ENCODE data around the gene CERKL.
"Not testable (repeated sequence)": the region's sequence is repeated elsewhere in the genome, so short reads cannot be mapped to it uniquely, and the experiment has no call there.

Gene CERKL, protein sequence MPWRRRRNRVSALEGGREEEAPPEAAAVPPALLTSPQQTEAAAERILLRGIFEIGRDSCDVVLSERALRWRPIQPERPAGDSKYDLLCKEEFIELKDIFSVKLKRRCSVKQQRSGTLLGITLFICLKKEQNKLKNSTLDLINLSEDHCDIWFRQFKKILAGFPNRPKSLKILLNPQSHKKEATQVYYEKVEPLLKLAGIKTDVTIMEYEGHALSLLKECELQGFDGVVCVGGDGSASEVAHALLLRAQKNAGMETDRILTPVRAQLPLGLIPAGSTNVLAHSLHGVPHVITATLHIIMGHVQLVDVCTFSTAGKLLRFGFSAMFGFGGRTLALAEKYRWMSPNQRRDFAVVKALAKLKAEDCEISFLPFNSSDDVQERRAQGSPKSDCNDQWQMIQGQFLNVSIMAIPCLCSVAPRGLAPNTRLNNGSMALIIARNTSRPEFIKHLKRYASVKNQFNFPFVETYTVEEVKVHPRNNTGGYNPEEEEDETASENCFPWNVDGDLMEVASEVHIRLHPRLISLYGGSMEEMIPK

DNA sequence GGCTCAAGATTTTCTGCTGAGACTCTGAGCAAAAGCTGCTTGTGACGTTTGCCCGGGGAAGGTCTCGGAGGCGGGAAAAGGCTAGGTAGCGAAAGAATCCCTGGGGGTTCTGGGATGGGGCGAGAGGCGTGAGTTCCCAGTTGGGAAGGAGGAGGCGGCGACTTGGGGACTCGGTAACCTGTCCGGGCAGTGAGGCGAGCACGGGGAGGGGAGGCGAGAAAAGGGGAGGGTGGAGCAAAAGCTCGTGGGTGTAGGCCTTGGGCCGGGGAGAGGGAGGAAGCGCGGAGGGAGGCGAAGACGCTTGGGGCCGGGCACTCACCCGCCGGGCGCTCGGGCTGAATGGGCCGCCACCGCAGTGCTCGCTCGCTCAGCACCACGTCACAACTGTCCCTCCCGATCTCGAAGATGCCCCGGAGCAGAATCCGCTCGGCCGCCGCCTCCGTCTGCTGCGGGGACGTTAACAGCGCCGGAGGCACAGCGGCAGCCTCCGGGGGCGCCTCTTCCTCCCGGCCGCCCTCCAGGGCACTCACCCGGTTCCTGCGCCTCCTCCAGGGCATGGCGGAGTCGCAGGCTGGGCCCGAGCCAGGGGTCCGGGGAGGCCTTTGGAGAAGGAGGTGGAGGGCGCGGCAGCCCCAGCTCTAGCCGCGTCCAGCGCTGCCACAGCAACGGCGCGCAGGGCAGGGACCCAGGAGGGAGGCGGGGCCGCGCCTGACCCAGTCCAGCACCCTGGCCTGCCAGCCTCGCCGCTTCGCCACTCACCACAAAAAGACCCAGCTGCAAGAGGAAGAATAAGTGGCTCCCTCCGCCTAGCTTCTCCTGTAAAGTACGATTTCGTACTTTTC lies at the start of gene CERKL:
Gene CERKL, minus strand, starts transcription at position 656 of the 842 bp plus-strand sequence. Its CDS starts 99 bp downstream, at position 557.
- no peak for DNase-seq (ENCODE audit: low spot score)

DNA sequence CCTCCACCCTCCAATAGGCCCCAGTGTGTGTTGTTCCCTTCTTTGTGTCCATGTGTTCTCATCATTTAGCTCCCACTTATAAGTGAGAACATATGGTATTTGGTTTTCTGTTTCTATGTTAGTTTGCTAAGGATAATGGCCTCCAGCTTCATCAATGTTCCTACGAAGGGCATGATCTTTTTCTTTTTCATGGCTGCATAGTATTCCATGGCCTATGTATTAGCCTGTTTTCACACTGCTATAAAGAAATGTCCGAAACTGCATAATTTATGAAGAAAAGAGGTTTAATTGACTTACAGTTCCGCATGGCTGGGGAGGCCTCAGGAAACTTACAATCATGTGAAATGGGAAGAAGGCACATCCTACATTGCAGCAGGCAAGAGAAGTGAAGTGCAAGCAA lies 45.6 kb upstream of the CERKL start:
- not testable (repeated sequence) for DNase-seq (ENCODE audit: low spot score)

DNA sequence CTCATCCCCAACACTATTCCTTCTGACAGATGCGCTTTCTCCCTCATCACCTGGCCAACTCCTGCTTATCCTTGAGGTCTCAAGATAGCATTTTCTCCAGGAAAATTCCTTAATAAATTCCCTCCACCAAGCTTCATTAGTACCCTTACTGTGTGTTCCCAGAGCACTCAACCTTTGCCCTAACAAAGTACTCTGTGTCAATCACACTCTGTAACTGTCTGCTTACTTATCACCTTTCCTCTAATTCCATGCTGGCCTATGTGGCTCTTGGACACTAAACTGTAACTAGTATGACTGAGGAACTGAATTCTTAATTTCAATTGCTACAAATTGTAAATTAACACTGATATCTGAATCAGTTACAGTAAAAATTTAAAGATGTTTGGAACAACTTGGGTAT lies 41.3 kb upstream of the CERKL start:
- DNase-seq (ENCODE audit: low spot score), result no peak

DNA sequence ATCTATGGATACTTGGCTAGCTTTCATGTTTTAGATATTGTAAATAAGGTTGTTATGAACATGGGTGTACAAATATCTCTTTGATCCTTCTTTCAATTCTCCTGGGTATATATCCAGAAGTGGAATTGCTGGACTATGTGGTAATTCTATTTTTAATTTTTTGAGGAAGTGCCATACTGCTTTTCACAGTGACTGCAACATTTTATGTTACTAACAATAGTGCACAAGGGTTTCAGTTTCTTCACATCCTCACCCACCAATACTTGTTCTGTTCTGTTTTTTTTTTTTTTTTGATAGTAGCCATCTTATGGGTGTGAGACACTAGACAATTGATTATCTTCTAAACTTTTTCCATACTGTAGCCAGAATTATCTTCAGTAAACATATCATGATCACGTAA lies 40.7 kb upstream of the CERKL start:
- DNase-seq (ENCODE audit: low spot score), result no peak

DNA sequence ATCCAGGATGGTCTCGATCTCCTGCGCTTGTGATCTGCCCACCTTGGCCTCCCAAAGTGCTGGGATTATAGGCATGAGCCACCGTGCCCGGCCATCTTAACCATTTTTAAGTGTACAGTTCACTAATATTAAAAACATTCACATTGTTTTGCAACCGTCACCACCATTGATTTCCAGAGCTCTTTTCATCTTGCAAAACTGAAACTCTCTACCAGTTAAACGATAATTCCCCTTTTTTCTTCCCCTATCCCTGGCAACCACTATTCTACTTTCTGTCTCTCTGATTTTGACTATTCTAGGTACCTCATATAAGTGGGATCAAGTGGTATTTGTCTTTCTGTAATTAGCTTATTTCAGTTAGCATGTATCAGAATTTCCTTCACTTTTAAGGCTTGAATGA lies 40.2 kb upstream of the CERKL start:
- no peak for DNase-seq (ENCODE audit: low spot score)

DNA sequence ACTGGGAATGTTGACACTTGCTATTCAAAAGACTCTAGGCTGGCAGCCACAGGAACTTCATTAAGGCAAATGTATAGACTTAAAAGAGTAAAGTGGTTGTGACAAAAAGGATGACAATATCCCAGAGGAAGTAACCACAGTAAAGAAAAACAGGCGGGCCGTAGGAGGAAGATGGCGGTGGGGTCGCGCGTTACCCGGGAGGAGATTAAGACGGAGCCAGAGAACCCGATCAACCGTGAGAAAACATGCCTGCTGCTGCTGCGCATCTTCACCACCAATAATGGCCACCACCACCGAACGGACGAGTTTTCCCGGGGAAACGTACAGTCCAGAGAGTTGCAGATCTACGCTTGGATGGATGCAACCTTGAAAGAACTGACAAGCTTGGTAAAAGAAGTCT lies 37.4 kb upstream of the CERKL start:
- DNase-seq (ENCODE audit: low spot score), result no peak

DNA sequence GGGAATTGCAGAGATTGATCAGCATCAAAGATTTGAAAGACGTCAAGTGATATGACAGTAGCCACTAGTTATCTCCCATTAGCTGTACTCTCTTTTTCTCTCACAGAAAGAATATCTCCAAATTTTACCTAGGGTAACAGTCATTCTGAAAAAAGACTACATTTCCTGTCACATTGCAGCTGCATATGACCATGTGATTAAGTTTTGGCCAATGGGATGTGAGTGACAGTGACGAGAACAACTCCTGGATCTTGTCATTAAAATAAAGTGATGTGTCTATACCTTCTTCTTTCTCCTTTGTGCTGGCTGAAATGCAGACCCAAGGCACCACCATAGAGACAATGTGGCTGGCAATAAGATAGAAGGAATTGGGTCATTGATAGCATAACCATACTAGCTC lies 34.0 kb upstream of the CERKL start:
- DNase-seq (ENCODE audit: low spot score), result no peak

DNA sequence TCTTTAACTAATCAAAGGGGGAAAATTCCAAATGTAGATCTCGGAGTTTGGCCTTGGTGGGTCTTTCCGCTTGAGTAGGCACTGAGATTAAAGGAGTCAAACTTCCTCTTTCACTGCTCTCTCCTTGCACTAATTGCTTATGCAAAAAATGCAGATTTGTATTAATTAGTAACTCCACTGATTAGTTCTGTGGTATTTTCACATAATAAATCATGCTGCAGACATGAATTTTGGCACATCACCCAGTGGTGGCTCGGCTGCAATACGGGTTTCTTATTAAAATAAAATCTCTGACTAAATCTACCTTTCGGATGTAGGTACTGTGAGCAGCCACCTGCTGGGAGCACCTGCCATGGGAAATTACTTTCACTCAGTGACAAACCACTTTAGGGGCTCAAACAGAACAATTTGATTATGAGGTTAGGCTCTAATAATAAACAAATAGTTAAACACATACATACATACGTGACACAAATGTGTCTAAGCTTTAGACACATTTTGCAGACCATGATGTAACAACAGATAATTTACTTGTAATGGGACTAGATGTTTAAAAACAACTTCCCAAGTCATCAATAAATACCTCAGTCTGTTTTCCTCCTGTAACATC lies 29.8 kb upstream of the CERKL start:
- no peak for DNase-seq (ENCODE audit: low spot score)

DNA sequence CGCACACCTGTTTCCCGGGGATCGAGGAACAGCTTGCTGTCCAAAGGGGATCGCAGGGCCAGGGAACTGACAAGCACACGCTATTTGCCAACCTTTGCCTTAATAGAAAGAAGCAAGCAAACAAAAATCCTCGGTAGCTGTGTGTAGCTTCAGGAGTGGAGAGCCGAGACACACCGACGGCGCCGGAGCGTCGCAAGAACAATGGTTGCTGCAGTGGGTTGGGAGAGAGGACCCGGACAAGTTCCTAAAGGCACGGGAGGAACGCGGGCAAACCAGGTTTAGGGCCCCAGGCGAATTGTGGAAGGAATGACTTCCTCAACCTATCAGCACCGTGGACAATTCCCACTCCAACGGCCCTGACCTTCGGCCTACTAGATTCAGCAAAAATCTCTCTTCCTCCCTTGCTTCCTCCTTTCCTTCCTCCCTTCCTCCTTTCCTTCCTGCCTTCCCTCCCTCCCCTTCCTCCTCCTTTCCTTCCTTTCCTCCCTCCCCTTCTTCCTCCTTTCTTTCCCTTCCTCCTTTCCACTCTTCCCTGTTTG lies 28.3 kb upstream of the CERKL start:
- DNase-seq (ENCODE audit: low spot score), result no peak

DNA sequence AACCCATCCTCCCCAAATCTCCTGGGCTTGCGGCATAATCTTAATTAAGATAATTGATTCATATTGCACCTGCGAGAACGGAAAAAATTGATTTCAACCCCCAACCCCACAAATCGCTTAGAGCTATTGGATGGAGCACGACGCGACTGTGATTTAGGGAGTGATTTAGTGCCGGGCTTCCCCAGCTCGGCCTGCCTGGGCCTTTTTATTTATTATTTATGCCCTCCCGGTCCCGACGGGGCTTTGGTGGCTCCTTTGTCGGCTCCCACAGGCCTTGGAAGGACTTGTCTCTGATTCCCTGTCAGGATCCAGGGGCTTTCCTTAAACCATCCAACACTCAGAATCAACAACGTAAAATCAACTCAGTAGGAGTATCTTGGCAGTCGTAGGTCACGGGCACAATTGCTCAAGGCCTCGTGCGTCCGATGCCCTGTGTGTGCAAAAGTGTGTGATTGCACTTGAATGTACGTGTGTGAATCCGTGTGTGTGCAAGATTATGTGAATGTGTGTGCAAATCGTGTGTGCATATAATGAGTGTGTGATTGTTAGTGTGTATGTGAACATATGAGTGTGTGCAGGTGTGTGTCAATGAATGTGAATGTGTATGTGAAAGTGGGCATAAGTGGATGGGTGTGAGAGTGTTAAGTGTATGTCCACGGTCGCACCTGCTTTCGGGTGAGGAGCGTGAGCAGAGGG lies 27.7 kb upstream of the CERKL start:
- DNase-seq (ENCODE audit: low spot score), result no peak

DNA sequence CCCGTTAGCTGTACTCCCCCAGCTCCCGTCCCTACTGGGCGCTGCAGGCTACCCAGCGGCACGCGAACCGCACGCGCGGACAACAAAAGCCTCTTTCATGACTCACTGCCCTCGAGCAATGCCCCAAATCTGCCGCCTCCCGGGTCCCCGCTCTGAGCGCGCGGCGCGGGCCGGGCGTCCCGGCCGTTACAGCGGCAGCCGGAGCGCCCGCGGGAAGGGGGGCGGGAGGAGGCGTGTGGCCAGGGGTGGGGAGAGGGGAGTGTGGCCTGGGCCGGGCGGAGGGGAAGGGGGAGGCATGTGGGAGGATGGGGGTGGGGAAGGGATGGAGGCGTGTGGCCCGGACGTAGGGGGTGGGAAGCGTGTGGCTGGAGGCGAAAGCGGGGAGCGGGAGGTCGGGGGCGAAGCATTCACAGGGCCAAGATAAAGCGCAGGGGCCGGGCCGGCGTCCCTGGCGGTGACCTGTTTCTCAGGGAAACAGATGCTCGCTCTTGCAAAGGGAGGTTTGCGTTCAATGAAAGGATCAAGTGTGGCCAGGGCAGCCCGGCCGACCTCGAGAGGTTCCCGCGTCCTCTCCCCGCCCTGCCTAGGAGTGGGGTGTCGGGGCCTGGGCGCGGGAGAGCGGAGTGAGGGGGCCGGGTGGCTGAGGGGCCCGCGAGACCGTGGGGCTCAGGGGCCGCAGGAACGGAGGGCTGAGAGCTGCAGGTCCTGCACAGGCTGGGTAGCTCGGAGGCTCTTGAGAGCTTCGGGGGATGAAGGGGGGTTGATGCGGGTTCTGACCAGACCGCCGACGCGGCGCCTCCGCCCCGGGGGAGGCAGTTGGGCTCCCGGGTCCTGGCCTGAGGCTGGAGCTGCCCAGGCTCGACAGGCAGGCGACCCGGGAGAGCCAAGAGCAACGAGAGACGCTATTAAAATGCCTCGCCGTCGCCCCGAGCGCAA lies 26.9 kb upstream of the CERKL start:
- DNase-seq (ENCODE audit: low spot score), result no peak

DNA sequence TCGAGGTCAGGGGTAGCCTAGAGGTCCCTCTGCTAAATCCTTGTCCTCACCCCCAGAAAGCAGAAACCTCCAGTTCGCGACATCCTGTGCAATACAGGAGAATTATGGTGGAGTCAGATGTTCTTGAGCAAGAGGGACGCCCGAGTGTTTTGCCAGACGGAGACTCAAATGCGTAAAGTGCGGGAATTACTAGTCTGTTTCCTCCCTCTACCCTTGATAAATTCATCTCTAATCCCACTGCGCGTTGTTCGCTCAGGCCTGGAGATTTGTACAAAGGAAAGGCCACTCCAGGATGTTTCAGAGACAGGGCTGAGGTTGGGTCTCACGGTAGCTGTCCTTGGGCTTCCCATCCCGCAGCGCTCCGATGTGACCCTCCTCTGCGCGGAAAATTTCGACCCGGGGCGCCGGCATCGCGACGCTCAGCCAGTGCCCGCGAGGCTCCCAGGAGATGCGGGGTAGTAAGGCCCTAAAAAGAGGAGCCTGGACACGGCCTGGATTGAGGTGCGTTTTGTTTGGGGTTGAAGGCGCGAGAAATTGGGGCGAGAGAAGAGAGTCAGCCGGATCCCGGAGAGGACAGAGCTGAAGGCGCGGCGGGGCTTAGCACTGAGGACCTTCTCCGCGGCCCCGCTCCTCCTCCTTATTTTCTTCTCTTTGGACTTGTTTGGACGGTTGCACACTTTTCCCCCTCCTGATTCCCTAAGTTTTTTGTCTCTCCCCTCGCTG lies 26.1 kb upstream of the CERKL start:
- no peak for DNase-seq (ENCODE audit: low spot score)

DNA sequence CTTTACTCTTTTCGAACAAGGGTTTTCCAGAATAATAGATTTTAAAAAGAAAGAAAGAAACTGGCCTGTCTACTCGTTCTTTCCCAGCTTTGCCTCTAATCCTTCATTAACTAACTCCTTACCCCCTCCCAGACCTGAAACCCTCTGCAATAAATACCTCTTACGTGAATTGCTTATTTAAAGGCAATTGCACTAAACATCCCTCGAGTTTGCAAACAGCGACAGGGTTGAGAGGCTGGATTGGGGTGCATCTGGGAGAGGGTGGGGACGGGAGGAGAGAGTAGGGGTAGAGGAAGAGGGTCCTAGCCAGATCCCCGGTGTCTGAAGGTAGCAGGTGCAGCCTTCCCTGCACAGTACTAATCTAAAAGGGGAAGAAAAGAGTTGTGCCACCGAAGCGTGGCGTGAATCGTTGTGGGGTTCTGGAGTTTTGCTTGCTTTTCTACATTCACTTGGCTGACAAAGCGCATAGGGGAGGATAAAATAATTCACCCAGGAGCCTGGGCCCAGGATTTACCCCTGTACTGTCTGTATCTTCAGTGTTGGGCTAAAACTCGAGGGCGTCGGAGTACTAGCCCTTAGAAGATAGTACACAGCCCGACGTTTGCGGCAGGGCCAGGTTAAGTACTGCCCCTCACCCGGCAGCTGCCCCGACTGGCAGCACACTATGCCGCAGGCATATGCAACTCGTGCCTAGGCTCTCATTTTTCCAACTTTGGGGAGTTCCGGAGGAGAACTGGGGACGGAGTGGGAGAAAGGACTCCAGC lies 25.3 kb upstream of the CERKL start:
- no peak for DNase-seq (ENCODE audit: low spot score)

DNA sequence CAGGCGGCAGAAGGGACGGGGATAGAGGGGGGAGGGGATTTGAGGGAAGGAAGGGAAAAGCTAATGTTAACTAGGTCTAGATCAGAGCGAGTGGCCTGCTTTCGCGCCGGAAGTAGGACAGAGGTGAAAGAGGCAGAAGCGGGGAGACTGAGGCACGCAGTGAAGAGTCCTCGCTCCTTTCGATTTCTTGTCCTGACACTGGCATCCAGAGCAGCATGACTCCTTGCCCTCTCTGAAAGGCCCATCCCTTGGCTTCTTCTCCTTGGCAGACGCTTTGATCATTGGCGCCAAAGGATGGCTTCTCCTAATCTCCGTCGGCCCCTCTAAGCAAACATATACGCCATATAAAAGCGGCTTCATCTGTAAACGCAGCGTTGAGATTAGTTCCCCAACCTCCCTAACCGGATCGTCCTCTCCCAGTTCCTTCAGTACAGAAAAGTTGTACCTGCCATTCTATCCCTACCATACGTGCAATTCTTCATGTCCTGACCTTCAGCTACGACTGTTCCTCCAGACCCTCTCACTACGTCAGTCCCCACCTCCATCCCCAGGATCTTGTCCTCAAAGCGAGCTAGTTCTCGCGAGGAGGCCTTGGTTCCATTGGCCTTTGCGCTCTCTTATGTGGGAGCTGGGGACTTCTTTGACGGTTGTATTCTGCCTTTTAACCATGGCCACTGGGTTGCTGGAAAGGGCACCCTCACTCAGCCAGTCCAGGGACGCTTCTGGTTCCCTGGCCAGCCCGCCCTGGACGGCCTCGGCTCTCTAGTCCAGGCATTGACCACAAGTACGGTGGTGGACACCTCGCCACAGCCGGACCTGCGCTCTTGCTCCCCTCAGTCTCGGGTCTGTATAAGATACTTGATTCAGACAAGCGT lies 24.3 kb upstream of the CERKL start:
- no peak for DNase-seq (ENCODE audit: low spot score)

DNA sequence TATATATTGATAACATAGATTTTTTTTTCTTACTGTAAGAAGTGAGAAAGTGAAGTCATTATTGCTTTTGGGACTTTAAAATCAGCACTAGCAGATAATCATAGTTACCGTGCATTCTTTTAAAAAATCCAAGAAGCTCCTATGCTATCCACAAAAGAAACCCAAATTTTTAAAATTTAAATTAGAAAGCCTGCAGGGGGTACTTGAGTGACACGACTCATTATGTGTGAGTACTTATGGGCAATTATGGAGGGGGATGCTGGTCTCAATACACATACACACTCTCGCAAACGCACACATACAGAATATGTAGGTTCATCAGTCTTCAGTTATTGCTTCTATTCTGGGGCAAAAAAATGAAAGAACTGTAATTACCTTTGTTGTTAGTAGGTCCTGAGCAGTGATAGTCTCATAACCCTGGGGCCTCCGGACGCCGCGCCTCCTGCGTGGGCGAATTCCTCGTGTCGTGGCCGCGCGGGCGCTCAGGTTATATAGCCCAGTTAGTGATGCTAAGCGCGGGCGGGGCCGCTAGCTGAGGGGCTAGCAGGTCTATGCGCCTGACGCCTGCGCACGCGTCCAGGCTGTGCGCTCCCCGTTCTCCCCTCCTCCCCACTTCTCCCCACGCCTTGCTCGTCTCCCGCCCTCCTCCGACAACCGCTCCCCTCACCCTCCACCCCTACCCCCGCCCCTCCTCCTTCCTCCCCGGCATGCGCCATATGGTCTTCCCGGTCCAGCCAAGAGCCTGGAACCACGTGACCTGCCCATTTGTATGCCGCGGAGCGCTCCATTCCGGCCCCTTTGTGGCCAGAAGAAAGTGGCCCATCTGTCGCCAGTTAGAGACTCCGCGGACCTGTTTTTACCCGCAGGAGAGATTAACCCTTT lies 23.4 kb upstream of the CERKL start, which contains the start of gene NEUROD1:
Gene NEUROD1, minus strand, starts transcription at position 463 of the 882 bp plus-strand sequence. CDS start 1,657 bp downstream, outside the sequence.
- DNase-seq (ENCODE audit: low spot score), result no peak

DNA sequence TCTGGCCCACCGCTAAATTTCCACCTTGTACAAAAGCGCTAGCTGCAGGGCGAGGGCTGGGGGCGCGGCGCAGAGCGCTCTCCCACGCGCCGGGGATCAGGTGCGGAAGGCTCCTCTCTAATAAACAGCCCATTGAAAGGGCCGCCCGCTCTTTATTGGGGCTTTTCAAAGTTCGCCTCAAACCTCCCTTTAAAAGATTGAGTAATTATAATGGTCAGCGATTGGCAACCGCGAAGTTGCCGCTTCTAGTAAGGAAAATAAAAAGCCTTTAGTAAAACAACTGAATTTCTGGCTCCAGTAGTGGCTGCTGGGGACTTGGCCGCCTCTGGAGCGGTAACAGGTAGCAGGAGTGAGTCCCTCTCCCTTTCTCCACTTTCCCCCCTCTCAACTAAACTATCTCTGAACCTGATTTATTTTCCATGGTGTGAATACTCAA lies 22.7 kb upstream of the CERKL start:
- no peak for DNase-seq (ENCODE audit: low spot score)
